Measurements from ENCODE around the gene KANK2.

Gene KANK2

GRCh38 chr19:11194656-11195558 is 2.4 kb downstream of the KANK2 start:
- Histone ChIP-seq H3K36me3 (peaks cover 53% of the 10 kb centered on the region), H3K4me3 (ENCODE audit: low read depth, low read length) (no peak overlapping the region), H3K27ac (no peak overlapping the region), H3K27me3 (ENCODE audit: insufficient read depth, low read depth, severe bottlenecking) (no peaks in the 10 kb centered on the region), H3K9me3 (ENCODE audit: severe bottlenecking) (no peaks in the 10 kb centered on the region)
- no peak for DNase-seq
- TF ChIP-seq CTCF (IDR thresholded peaks at IDR 0.05; ENCODE audit: low read depth, low read length), result no peak

- H3K27me3 ChIP-seq (ENCODE audit: insufficient read depth, low read depth, severe bottlenecking), result no peaks in the 10 kb centered on the region
- DNase-seq, result no peak
- H3K9me3 ChIP-seq (ENCODE audit: severe bottlenecking), result no peaks in the 10 kb centered on the region
- no peak for TF ChIP-seq CTCF (IDR thresholded peaks at IDR 0.05; ENCODE audit: low read depth, low read length)
- H3K4me3 ChIP-seq (ENCODE audit: low read depth, low read length), result no peak overlapping the region
- peaks cover 58% of the 10 kb centered on the region for H3K36me3 ChIP-seq
- H3K27ac ChIP-seq, result no peak overlapping the region
These were observed 3.2 kb downstream of the KANK2 start for GRCh38 chr19:11194173-11194572.

GRCh38 chr19:11192957-11193939 is 4.1 kb downstream of the KANK2 start:
- H3K27ac ChIP-seq, result no peak overlapping the region
- DNase-seq, result no peak

GRCh38 chr19:11191934-11192333 is 5.4 kb downstream of the KANK2 start:
- no peaks in the 10 kb centered on the region for H3K27me3 ChIP-seq (ENCODE audit: insufficient read depth, low read depth, severe bottlenecking)
- no peak overlapping the region for H3K4me3 ChIP-seq (ENCODE audit: low read depth, low read length)
- H3K27ac ChIP-seq, result no peak overlapping the region
- no peaks in the 10 kb centered on the region for H3K9me3 ChIP-seq (ENCODE audit: severe bottlenecking)
- no peak for TF ChIP-seq CTCF (IDR thresholded peaks at IDR 0.05; ENCODE audit: low read depth, low read length)
- H3K36me3 ChIP-seq, result peaks cover 72% of the 10 kb centered on the region
- DNase-seq, result no peak

More at GRCh38 chr19:11192957-11193939, 4.1 kb downstream of the KANK2 start:
- Histone ChIP-seq H3K36me3 (peaks cover 63% of the 10 kb centered on the region), H3K4me3 (ENCODE audit: low read depth, low read length) (no peak overlapping the region), H3K27me3 (ENCODE audit: insufficient read depth, low read depth, severe bottlenecking) (no peaks in the 10 kb centered on the region), H3K9me3 (ENCODE audit: severe bottlenecking) (no peaks in the 10 kb centered on the region)
- no peak for TF ChIP-seq CTCF (IDR thresholded peaks at IDR 0.05; ENCODE audit: low read depth, low read length)

GRCh38 chr19:11191273-11191755 is 6.0 kb downstream of the KANK2 start:
- peak; percentile 65 for DNase-seq
- Histone ChIP-seq H3K4me3 (ENCODE audit: low read depth, low read length) (no peak overlapping the region), H3K36me3 (peaks cover 76% of the 10 kb centered on the region), H3K27me3 (ENCODE audit: insufficient read depth, low read depth, severe bottlenecking) (no peaks in the 10 kb centered on the region), H3K27ac (no peak overlapping the region), H3K9me3 (ENCODE audit: severe bottlenecking) (no peaks in the 10 kb centered on the region)
- no peak for TF ChIP-seq CTCF (IDR thresholded peaks at IDR 0.05; ENCODE audit: low read depth, low read length)

Data from WERI-Rb-1 (cell line).